ENCODE results near the gene GPER1.

GPER1 gene

GRCh38 chr7:1090686-1091643, 3.1 kb downstream of the GPER1 start:
- no peak for DNase-seq

DNA sequence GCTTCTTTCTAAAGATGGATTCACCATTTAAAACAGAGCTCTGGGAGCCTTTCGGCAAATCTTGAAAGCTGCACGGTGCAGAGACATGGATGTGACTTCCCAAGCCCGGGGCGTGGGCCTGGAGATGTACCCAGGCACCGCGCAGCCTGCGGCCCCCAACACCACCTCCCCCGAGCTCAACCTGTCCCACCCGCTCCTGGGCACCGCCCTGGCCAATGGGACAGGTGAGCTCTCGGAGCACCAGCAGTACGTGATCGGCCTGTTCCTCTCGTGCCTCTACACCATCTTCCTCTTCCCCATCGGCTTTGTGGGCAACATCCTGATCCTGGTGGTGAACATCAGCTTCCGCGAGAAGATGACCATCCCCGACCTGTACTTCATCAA, 3.7 kb downstream of the GPER1 start:
- DNase-seq, result no peak

DNA sequence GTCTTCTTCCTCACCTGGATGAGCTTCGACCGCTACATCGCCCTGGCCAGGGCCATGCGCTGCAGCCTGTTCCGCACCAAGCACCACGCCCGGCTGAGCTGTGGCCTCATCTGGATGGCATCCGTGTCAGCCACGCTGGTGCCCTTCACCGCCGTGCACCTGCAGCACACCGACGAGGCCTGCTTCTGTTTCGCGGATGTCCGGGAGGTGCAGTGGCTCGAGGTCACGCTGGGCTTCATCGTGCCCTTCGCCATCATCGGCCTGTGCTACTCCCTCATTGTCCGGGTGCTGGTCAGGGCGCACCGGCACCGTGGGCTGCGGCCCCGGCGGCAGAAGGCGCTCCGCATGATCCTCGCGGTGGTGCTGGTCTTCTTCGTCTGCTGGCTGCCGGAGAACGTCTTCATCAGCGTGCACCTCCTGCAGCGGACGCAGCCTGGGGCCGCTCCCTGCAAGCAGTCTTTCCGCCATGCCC, 4.3 kb downstream of the GPER1 start:
- no peak for DNase-seq

GRCh38 chr7:1092806-1093501, 5.0 kb downstream of the GPER1 start:
- no peak for DNase-seq

DNA sequence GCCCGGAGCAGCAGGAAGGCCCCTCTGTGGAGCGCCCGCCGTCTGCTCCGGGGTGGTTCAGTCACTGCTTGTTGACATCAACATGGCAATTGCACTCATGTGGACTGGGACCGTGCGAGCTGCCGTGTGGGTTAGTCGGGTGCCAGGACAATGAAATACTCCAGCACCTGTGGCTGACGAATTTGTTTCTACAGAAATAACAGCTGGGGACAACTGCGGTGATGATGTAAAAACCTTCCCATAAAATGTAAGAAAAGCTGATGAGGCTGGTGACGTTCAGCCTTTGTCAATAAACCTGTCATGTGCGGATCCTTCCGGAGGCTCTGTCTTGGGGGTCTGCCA, 5.6 kb downstream of the GPER1 start:
- no peak for DNase-seq

GRCh38 chr7:1093916-1094508, 6.1 kb downstream of the GPER1 start:
- no peak for DNase-seq

GRCh38 chr7:1094870-1095269, 7.0 kb downstream of the GPER1 start:
- no peak for DNase-seq

DNA sequence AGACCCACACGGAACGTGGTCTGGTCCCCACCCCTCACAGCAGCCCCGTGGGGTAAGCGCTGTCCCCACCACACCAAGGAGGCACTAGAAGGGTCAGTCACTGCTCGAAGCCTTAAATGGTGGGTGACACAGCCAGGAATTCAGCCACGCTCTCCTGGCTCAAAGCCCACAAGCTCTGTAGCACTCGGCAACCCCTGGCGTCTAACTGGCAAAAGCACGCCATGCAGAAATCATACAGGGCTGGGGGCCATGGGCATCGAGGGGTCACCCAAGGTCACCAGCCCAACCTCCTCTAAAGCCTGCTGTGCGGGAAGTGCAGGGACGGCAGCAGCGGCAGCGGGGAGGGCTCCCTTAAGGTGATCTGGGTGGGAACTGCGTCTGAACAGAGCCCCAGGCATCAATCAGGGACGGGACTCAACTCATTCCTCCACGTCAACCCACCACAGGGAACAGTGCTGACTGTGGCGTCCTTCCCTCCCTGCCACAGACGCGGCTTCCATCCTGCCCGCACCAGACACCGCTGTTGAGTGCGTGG, 7.8 kb downstream of the GPER1 start:
- no peak for DNase-seq

- DNase-seq, result no peak
These were observed 8.5 kb downstream of the GPER1 start for GRCh38 chr7:1096156-1097119.

GRCh38 chr7:1097120-1097504, 9.2 kb downstream of the GPER1 start:
- no peak for DNase-seq

DNA sequence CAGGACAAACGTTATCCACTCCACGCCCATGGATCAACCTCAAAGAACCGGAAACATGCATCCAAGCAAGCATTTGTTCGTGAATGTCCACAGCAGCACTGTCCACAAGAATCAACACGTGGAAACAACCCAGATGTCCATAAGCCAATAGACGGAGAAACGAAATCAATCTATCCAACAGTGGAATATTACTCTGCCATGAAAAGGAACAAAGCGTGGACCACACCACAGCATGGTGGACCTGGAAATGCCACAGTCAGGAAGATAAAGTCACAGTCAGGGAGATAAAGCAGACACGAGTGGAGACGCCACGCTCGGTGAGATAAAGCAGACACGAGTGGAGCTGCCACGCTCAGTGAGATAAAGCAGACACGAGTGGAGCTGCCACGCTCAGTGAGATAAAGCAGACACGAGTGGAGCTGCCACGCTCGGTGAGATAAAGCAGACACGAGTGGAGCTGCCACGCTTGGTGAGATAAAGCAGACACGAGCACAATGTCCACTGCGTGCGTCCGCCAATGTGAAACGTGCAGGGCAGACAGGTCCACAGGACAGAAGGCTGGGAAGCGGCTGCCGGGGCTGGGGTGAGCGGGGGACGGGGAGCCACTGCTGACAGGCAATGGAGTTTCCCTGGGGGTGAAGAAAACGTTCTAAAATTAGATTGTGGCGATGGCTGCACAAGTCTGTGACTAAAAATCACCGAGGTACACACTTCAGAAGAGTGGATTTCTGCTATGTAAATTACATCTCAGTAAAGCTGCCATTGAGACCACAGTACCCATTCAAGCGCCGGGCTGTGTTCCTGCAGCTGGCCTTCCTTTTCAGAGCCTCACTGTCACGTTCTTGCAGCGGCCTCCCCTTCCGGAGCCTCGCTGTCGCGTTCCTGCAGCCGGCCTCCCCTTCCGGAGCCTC, 10.6 kb downstream of the GPER1 start:
- DNase-seq, result no peak

GRCh38 chr7:1099154-1099542, 11.2 kb downstream of the GPER1 start:
- DNase-seq, result no peak

DNA sequence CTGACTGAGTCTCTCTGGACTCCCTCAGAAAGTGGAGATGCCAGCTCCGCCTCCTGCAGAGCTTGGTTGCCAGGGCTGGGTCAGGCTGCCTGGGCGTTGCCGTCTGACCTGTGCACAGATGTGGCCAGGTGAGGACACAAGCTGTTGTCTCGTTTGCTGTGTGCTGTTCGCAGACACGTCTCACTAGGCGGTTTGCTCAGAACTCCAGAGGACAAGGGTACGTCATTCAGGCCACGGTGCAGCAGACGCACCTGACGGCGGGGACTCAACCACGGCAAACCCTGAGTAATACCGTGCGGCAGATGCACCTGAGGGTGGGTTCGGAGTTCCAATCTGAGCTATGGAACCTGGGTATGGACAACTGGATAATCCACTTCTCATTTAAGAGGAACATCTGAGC, 11.7 kb downstream of the GPER1 start:
- no peak for DNase-seq

DNA sequence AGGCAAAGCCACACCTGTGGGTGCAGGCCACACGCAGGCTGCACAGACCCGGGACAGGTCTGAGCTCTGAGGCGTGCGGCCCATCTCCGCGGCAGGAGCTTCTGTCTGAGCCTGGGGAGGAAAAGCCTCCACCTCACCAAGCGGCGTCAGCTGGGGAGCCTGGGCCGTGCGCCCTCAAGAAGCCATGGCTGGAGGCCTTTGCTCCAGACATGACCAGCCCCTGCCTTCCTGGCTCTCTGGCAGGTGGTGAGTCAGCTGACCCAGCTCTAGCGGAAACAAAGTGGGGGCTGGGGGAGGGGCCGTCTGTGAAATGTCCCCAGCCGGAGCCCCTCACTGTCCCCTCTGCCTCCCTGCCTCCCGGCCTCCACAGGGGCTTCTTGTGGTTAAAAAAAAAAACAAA, 12.5 kb downstream of the GPER1 start:
- no peak for DNase-seq

DNA sequence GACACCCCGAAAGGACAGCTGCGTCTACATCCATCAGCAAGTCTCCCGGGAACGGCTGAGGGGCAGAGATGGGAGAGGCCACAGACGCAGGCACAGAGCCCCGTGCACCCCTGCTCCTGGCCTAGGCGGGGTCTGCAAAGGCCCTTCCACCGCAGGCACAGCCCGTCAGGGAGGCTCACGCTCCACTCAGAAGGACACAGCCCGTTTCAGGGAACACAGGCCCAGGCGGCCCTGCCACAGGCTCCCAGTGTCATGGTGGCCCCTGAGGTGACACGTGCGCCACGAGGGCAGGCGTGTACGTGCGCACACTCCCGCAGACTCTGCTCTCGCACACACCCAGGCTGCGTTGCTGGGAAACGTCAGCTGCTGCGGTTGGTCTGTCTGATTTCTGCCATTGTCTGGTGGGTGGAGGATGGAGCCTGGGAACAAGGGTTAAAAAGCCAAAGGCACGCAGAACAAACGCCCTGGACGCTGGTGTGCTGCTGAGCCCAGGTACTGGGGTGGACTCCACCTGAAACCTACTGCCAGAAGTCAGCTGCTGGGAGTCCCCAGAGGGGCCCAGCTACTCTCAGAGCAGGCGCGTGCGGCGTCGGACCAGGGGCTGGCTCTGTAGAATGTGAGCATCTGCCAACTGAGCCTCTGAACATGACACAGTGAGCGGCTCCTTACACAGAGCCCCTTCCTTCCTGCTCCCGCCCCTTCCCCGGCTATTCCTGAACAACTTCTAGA, 13.1 kb downstream of the GPER1 start:
- DNase-seq, result no peak

DNA sequence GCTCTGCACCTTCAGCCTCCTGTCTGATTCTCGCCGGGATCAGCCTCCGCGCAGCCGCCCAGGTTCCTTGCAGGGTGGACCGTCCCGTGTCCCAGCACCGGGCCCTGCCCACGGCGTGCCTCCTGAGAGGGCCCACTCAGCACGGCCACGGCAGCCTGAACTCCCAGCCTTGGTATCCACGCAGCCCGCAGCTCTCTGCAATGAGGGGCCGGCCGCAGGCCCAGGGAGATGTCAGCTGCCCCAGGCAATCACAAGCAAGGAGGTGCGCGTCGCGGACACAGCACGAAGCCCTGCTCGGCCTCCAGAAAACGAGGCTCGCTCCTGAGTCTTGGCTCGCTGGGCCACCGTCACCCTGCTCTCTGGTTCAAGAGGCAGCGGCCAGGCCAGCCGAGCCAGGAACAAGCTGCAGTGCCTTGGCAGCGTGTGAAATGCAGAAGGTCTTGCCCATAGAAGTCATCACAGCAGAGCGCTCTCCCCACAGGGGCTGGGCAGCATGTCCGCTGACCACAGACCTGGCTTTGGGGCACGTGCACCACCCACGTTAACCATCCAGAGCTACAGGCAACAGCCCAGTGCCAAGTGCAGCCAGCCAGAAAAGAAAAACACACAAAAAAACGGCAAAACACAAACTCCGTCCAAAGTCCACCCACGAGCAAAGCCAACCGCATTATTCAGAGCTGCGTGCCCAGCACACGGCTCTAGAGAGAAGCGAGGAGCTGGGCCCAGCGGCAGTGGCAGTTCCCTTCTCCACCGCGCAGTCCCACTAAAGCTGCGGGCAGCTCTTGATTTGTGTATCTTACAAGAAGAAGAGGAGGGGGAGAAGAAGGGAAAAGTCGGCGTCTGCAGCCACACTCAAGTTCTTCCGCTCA, 13.9 kb downstream of the GPER1 start:
- no peak for DNase-seq

GRCh38 chr7:1103009-1103788, 15.3 kb downstream of the GPER1 start:
- peak; percentile 40 for DNase-seq

GRCh38 chr7:1103789-1104515, 16.0 kb downstream of the GPER1 start:
- DNase-seq, result no peak
